GM12891 (cell line): ENCODE data around the gene SERTM1.

ENCODE experiments used
- POLR2A ChIP-seq: IDR thresholded peaks from 2 replicates; pipeline ENCODE4 v1.6.1; 2011; ENCODE audit warnings: low read depth, low read length, control low read depth
- POLR2AphosphoS5 ChIP-seq: IDR thresholded peaks from 2 replicates; pipeline ENCODE4 v1.6.1; 2011; ENCODE audit warnings: low read depth, low read length, control low read depth
- TAF1 ChIP-seq: IDR thresholded peaks from 2 replicates; pipeline ENCODE4 v1.6.1; 2011; ENCODE audit warnings: low read depth, low read length, control low read depth

DNA sequence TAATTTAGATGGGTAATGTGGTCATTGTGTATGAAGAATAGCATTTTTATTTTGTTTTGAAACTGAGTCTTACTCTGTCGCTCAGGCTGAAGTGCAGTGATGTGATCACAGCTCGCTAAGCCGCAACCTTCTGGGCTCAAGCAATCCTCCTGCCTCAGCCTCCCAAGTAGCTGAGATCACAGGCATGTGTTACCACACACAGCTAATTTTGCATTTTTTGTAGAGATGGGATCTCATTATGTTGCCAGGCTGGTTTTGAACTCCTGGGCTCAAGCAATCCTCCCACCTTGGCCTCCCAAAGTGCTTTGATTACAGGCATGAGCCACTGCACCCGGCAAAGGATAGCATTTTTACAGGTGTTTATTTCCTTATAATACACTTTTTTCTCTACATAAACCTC, 36.6 kb downstream of the SERTM1 start:
- no peak for TF ChIP-seq POLR2A
- no peak for TF ChIP-seq POLR2AphosphoS5
- no peak for TF ChIP-seq TAF1
